ENCODE measurements around the gene CTSG. TPM values are rescaled to one million over a fixed set of nuclear protein-coding genes. Genes with fewer than 3 reads are reported as not detected.

The CTSG gene
- total RNA-seq, 2 donors from 2014 or later: 3.9 TPM; not detected in 1

- TF ChIP-seq POLR2AphosphoS5 (IDR thresholded peaks at IDR 0.05) (no peak), POLR2A (IDR thresholded peaks at IDR 0.05) (no peak)
- TF ChIP-seq, protein P1, sequence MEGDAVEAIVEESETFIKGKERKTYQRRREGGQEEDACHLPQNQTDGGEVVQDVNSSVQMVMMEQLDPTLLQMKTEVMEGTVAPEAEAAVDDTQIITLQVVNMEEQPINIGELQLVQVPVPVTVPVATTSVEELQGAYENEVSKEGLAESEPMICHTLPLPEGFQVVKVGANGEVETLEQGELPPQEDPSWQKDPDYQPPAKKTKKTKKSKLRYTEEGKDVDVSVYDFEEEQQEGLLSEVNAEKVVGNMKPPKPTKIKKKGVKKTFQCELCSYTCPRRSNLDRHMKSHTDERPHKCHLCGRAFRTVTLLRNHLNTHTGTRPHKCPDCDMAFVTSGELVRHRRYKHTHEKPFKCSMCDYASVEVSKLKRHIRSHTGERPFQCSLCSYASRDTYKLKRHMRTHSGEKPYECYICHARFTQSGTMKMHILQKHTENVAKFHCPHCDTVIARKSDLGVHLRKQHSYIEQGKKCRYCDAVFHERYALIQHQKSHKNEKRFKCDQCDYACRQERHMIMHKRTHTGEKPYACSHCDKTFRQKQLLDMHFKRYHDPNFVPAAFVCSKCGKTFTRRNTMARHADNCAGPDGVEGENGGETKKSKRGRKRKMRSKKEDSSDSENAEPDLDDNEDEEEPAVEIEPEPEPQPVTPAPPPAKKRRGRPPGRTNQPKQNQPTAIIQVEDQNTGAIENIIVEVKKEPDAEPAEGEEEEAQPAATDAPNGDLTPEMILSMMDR (IDR thresholded peaks at IDR 0.05): no peak
- intact Hi-C loops (cut with DNase I): no loop called here
- H3K27ac ChIP-seq: no peak overlapping the region
- no peak for DNase-seq (ENCODE audit: low spot score)
- 77% methylated on average over 8 of the region's 8 CpGs for WGBS
- no peaks in the 10 kb centered on the region for H3K9me3 ChIP-seq
- no peak overlapping the region for H3K4me3 ChIP-seq
- no peaks in the 10 kb centered on the region for H3K27me3 ChIP-seq (replicated peaks; ENCODE audit: insufficient read depth)
- H3K36me3 ChIP-seq: no peaks in the 10 kb centered on the region
- H3K4me1 ChIP-seq (replicated peaks): no peaks in the 10 kb centered on the region
These were observed 31.8 kb upstream of the CTSG start for GRCh38 chr14:24607635-24608514.

GRCh38 chr14:24607081-24607480 is 31.0 kb upstream of the CTSG start:
- no peak for TF ChIP-seq POLR2AphosphoS5 (IDR thresholded peaks at IDR 0.05)
- TF ChIP-seq, protein P1 (IDR thresholded peaks at IDR 0.05): no peak
- no peak for TF ChIP-seq POLR2A (IDR thresholded peaks at IDR 0.05)
- no peak overlapping the region for H3K4me3 ChIP-seq
- intact Hi-C loops (cut with DNase I): no loop called here
- no peak for DNase-seq (ENCODE audit: low spot score)
- H3K36me3 ChIP-seq: no peaks in the 10 kb centered on the region
- H3K27ac ChIP-seq: no peak overlapping the region
- no peaks in the 10 kb centered on the region for H3K9me3 ChIP-seq
- 87% methylated on average over 4 of the region's 4 CpGs for WGBS
- no peaks in the 10 kb centered on the region for H3K27me3 ChIP-seq (replicated peaks; ENCODE audit: insufficient read depth)
- no peaks in the 10 kb centered on the region for H3K4me1 ChIP-seq (replicated peaks)

- H3K4me1 ChIP-seq (replicated peaks): no peaks in the 10 kb centered on the region
- intact Hi-C loops (cut with DNase I): no loop called here
- WGBS: 51% methylated on average over 3 of the region's 3 CpGs
- no peaks in the 10 kb centered on the region for H3K9me3 ChIP-seq
- H3K4me3 ChIP-seq: no peak overlapping the region
- H3K27me3 ChIP-seq (replicated peaks; ENCODE audit: insufficient read depth): no peaks in the 10 kb centered on the region
- H3K36me3 ChIP-seq: no peaks in the 10 kb centered on the region
- DNase-seq (ENCODE audit: low spot score): no peak
- TF ChIP-seq POLR2AphosphoS5 (IDR thresholded peaks at IDR 0.05) (no peak), POLR2A (IDR thresholded peaks at IDR 0.05) (no peak)
- TF ChIP-seq, protein P1 (IDR thresholded peaks at IDR 0.05): no peak
- H3K27ac ChIP-seq: no peak overlapping the region
These were observed 30.2 kb upstream of the CTSG start for GRCh38 chr14:24606297-24606696.

DNA sequence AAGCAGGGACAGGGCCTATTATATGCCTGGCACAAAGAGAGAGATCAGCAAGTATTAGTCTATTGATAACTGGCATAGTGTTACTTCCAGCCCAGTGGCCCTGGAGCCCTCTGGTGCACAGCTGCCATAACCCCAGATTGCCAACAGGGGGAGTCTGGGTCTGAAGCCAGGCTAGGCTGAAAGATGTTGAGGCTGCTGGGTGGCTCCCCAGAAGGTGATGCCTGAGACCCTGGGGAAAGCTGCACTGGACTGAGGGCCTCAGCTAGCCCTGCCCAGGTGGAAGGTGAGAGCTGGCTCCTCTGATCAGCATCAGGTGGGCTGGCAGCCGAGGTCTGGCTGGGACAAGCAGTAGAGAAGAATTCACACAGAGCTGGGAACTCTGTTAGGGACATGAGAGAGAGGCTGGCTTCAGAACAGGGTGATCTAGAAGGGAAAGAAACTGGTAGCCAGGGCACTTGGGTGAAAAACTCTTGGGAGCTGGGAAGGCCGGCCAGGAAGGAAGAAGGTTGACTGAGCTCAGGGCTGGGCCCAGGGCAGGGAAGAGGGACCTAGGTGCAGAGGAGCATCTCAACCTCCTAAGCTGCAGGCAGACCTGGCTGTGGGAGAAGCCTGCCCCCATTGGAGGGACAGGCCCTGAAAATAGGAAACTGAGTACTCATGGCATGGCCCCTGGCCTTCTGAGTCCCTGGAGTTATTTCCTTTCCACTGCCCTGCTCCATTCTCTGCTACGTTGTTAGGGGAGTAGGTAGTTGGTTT is 29.6 kb upstream of the CTSG start:
- Histone ChIP-seq H3K27me3 (replicated peaks; ENCODE audit: insufficient read depth) (no peaks in the 10 kb centered on the region), H3K27ac (no peak overlapping the region), H3K9me3 (no peaks in the 10 kb centered on the region), H3K4me3 (no peak overlapping the region), H3K36me3 (no peaks in the 10 kb centered on the region), H3K4me1 (replicated peaks) (no peaks in the 10 kb centered on the region)
- intact Hi-C loops (cut with DNase I): no loop called here
- DNase-seq (ENCODE audit: low spot score): no peak
- TF ChIP-seq POLR2A (IDR thresholded peaks at IDR 0.05): no peak
- TF ChIP-seq, protein P1 (IDR thresholded peaks at IDR 0.05): peak; percentile 11 to 42 (median 39)
- 57% methylated on average over 3 of the region's 3 CpGs for WGBS

Measured in prostate gland (tissue), 2 donors.